ENCODE data around the gene GPR55.

GPR55 gene

DNA sequence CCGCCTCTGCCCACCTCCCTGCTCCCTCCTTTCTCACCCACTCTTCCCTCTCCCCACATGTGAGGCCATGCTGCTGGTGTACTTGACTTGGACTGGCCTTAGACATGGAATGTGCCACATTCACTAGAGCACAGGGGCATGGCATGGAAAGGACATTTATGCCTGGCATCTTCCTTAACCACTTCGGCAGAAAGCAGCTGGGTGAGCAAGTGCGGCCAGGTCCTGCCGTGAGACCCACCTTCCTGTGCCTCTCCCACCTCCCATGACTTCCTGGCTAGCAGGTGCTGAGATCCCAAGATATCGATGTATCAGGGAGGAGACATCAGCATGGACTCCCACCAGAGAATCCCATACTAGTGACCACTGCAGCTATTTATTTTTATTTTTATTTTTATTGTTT, 13.0 kb downstream of the GPR55 start:
- 0 out of 2 replicates have a peak, but pooled peaks cover 3% of the 10 kb centered on the region for H3K4me1 ChIP-seq (ENCODE audit: insufficient read depth, low read length)
- H3K9me3 ChIP-seq (ENCODE audit: insufficient read depth, low read depth, low read length) = no peaks in the 10 kb centered on the region
- H3K27me3 ChIP-seq (ENCODE audit: insufficient read depth, low read length) = no peaks in the 10 kb centered on the region
- no peak overlapping the region for H3K9ac ChIP-seq (ENCODE audit: low read depth, low read length)
- H3K27ac ChIP-seq (ENCODE audit: low read depth, low read length) = no peak overlapping the region
- no peaks in the 10 kb centered on the region for H3K36me3 ChIP-seq (ENCODE audit: insufficient read depth, low read length)
- 86% methylated on average over 5 of the region's 5 CpGs for WGBS
- no peak overlapping the region for H3K4me3 ChIP-seq (ENCODE audit: low read length)

DNA sequence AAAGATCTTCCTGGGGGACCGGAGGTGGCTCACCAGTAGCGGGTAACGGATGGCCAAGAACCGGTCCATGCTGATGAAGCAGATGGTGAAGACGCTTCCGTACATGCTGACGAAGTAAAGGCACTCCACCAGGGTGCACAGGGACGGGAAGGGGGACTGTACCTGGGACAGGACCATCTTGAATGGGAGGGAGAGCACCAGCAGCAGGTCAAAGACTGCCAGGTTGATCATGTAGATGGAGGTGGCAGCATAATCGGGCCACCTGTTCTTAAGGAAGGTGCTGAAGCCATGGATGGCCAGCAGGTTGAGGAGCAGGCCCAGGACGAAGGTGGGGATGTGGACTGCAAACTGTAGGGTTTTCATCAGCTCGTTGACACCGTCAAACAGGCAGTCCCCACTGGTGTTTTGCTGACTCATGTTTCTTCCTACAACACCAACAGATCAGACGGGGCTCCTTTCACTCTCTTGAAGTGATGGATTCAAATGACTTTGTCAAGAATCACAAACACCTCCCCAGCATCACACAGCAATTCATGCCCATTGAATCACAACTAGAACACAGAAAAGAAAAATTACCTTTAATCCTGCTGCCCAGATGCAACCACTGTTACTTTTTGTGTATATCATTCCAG, 14.4 kb downstream of the GPR55 start:
- Histone ChIP-seq H3K9ac (ENCODE audit: low read depth, low read length) (no peak overlapping the region), H3K27ac (ENCODE audit: low read depth, low read length) (no peak overlapping the region), H3K4me1 (ENCODE audit: insufficient read depth, low read length) (peaks cover 7% of the 10 kb centered on the region; the same call in 1 of the 2 replicates), H3K36me3 (ENCODE audit: insufficient read depth, low read length) (no peaks in the 10 kb centered on the region), H3K9me3 (ENCODE audit: insufficient read depth, low read depth, low read length) (no peaks in the 10 kb centered on the region), H3K27me3 (ENCODE audit: insufficient read depth, low read length) (peaks cover 5% of the 10 kb centered on the region; the same call in 1 of the 2 replicates), H3K4me3 (ENCODE audit: low read length) (no peak overlapping the region)
- WGBS = 90% methylated on average over 13 of the region's 13 CpGs

DNA sequence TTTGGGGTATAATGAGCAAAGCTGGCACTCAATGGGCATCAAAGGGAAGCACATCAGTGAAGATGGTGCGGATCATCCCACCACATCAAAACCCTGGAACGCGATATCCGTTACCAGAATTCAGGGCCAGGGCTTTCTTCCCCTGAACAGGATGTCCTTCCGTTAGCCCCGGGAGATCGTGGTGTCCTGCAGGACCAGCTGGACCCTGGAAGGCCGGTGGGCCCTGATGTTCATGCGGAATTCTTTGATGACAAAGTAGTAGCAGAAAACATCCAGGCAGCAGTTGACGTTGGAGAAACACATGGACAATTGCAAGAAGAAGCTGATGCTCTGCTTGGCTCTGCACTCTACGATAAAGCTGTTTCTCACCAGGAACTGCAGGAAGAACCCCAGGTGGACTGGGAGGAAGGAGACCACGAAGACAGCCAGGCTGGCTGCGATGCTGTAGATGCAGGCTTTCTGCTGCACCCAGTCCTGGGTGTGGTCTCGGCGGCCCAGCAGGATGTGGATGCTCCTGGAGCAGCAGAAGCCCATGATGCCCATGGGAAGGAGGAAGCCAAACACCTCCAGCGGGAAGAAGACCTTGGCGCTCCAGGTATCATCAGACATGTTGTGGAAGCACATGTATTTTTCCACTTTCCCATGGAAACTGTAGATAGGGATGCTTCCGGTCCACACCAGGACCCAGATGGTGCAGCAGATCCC, 15.0 kb downstream of the GPR55 start:
- no peak overlapping the region for H3K4me3 ChIP-seq (ENCODE audit: low read length)
- WGBS = 90% methylated on average over 18 of the region's 18 CpGs
- no peak overlapping the region for H3K9ac ChIP-seq (ENCODE audit: low read depth, low read length)
- no peaks in the 10 kb centered on the region for H3K9me3 ChIP-seq (ENCODE audit: insufficient read depth, low read depth, low read length)
- H3K27ac ChIP-seq (ENCODE audit: low read depth, low read length) = no peak overlapping the region
- peaks cover 14% of the 10 kb centered on the region; the same call in 1 of the 2 replicates for H3K4me1 ChIP-seq (ENCODE audit: insufficient read depth, low read length)
- no peaks in the 10 kb centered on the region for H3K36me3 ChIP-seq (ENCODE audit: insufficient read depth, low read length)
- H3K27me3 ChIP-seq (ENCODE audit: insufficient read depth, low read length) = peaks cover 6% of the 10 kb centered on the region; the same call in 1 of the 2 replicates

DNA sequence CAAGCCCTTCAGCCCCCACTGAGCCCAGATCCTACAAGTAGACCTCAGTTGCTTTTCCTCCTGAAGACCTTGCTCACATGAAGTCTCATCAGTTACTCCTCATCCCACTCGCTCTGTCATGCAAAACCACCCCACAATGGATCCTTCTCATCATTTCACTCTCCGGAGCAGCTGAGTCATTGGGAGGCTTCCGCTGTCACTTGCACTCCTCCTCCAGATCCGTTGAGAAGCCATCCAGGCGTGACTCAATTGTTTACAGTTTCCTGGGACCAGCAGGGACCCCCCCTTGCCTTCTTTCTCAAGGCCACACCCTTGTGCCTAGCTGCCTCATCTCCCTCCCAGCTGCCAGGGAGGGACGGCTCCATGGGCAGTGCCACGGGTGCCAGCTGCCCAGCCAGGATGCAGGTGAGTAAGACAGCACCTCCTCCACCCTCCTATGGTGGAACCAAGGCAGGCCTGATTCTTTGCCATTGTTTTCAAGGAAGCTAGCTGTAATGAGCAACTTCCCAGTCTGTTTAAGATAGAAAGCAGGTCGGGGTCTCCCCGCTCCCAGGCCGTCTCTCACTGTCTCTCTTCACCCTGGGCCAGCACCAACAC, 16.3 kb downstream of the GPR55 start:
- 62% methylated on average over 10 of the region's 10 CpGs for WGBS
- Histone ChIP-seq H3K27me3 (ENCODE audit: insufficient read depth, low read length) (peaks cover 6% of the 10 kb centered on the region; the same call in 1 of the 2 replicates), H3K4me3 (ENCODE audit: low read length) (no peak overlapping the region), H3K4me1 (ENCODE audit: insufficient read depth, low read length) (peaks cover 15% of the 10 kb centered on the region; the same call in 1 of the 2 replicates), H3K9ac (ENCODE audit: low read depth, low read length) (no peak overlapping the region), H3K9me3 (ENCODE audit: insufficient read depth, low read depth, low read length) (no peaks in the 10 kb centered on the region), H3K27ac (ENCODE audit: low read depth, low read length) (no peak overlapping the region), H3K36me3 (ENCODE audit: insufficient read depth, low read length) (no peaks in the 10 kb centered on the region)

DNA sequence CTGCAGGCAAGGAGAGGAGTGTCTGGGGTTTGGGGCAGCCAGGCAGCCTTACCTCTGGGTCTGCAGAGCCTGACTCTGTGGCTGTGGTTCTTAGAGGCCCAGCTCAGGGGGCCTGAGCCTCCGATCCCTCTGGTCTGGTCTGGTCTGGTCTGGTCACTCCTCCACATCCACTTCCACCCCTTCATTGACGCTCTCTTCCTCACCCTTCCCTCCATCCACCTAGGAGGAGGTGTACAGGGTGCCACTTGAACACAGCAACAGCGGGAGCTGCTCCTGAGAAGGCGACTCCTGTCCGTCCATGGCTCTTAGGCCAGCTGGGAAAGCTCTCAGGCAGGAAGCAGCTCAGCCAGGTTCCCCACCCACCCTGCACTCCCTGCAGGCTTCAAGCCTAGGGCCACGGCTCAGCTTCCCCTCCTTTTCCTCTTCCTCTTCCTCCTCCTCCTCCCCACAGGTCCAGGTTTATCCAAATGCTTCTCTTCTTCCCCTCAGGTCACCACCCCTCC, 16.9 kb downstream of the GPR55 start:
- 86% methylated on average over 6 of the region's 6 CpGs for WGBS
- H3K9ac ChIP-seq (ENCODE audit: low read depth, low read length) = no peak overlapping the region
- H3K9me3 ChIP-seq (ENCODE audit: insufficient read depth, low read depth, low read length) = no peaks in the 10 kb centered on the region
- no peak overlapping the region for H3K4me3 ChIP-seq (ENCODE audit: low read length)
- H3K27me3 ChIP-seq (ENCODE audit: insufficient read depth, low read length) = peaks cover 6% of the 10 kb centered on the region; the same call in 1 of the 2 replicates
- no peaks in the 10 kb centered on the region for H3K36me3 ChIP-seq (ENCODE audit: insufficient read depth, low read length)
- no peak overlapping the region for H3K27ac ChIP-seq (ENCODE audit: low read depth, low read length)
- peaks cover 16% of the 10 kb centered on the region for H3K4me1 ChIP-seq (ENCODE audit: insufficient read depth, low read length)

DNA sequence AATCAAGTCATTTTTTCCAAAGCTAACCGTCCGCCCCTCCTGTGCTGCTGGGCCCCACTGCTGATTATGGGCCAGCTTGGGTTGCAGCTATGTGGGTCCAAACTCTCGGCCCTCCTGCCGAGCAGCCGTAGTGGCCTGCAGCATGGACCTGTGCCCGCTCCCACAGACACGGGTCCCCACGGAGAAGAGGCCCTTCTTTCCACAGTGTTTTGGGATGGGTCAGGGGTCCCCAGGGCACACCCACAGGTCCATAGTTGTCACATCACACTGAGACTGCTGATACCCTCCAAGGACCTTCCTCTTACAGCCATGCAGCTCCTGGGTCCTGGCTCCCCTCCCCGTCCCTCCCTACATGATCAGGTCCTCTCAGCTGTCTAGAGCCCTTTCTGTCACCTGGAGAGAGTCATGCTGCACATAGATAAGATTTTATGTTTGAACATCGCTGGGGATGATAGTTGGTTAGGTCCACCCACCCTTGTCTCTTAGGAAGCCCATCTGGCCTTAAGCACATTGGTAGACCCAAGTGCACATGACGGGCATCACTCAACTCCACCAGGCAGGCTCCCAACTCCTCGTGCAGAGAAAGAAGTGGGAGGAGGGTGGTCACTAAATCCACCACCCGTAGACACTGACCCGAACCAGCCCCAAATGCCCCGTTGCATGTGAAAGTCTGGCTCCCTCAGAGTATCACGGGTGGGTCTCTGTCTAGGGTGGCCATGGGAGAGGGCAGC, 17.5 kb downstream of the GPR55 start:
- Histone ChIP-seq H3K9me3 (ENCODE audit: insufficient read depth, low read depth, low read length) (no peaks in the 10 kb centered on the region), H3K27me3 (ENCODE audit: insufficient read depth, low read length) (peaks cover 6% of the 10 kb centered on the region; the same call in 1 of the 2 replicates), H3K27ac (ENCODE audit: low read depth, low read length) (no peak overlapping the region), H3K4me3 (ENCODE audit: low read length) (no peak overlapping the region), H3K4me1 (ENCODE audit: insufficient read depth, low read length) (peaks cover 22% of the 10 kb centered on the region), H3K9ac (ENCODE audit: low read depth, low read length) (no peak overlapping the region), H3K36me3 (ENCODE audit: insufficient read depth, low read length) (no peaks in the 10 kb centered on the region)
- WGBS = 96% methylated on average over 16 of the region's 16 CpGs

DNA sequence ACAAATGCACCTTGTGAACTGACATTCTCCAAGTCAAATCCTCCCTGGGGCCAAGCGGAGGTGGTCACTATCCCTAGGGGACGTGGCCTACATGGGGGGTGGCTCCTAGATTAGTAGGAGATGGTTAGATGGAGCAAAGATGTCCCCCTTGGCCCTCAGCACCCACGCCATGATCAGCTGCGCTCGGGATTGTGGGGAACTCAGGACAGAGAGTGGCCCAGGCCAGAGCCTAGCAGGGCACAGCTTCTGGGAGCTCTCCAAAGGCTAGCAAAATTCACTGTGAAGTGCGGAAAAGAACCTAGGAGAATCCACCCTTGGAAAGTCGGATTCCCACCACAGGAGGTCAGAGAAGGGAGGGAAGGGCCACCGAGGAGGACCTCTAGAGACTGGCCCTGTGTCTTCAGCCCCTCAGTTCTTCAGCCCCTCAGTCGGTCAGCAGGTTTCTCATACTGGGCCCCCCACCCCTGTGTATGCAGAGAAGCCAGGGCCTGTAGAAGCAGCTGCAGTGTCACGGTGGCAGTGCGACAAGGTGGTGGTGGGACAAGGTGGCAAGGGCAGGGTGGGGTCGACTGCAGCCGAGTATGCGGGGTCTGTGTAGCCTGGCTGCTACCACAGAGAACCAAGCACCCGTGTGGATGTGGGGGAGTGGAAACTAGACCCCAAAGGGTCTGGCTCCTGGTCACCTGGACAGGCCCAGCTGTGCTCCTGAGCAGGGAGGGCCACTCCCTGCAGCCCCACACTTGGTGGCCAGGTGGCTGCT, 18.4 kb downstream of the GPR55 start:
- no peak overlapping the region for H3K27ac ChIP-seq (ENCODE audit: low read depth, low read length)
- no peaks in the 10 kb centered on the region for H3K9me3 ChIP-seq (ENCODE audit: insufficient read depth, low read depth, low read length)
- no peak overlapping the region for H3K4me3 ChIP-seq (ENCODE audit: low read length)
- H3K27me3 ChIP-seq (ENCODE audit: insufficient read depth, low read length) = peaks cover 6% of the 10 kb centered on the region; the same call in 1 of the 2 replicates
- H3K4me1 ChIP-seq (ENCODE audit: insufficient read depth, low read length) = peaks cover 25% of the 10 kb centered on the region
- no peak overlapping the region for H3K9ac ChIP-seq (ENCODE audit: low read depth, low read length)
- H3K36me3 ChIP-seq (ENCODE audit: insufficient read depth, low read length) = no peaks in the 10 kb centered on the region
- WGBS = 89% methylated on average over 15 of the region's 15 CpGs

DNA sequence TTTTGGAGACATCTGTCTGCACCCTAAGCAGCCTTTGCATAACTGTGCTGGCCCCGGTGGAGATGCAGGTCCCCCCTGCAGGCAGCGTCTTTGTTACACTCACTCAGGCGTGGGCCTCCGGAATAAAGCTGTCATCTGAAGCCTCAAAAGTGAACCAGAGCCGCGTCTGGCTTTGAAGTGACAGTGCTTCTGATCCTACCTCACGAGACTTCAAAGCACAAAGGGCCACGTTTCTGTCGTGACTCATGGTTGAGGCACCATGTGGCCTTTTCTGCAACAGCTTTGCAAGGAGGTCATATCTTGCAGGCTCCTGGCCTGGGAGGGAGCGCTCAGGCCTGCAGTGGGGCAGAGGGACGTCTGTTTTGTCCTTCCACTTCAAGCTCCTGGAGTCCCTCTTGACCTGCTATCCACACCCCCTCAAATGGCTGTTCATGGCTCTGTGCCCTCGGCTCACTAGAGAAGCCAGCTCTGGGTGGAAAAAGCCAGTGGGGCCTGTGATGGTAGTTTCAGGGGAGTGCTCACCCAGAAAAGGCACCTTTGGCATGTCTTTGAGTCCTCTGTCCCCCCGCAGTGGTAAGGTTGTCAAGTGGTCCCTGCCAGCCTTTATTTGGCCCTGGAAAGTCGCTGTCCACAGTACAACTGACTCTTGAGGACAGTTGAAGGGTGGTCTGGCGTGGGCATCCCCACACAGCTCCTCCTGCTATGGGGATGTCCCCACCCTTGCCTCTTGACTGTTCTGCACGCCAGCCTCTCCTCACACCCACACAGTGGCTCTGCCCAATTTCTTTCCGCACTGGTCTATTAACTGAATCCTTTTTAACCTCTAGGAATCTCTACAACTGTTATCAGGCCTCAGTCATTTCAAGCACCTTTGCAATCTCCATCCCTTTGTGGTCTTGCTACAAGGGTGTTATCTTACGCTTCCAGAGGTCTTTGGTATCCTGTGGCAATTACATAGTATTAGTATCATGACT, 19.3 kb downstream of the GPR55 start:
- H3K9ac ChIP-seq (ENCODE audit: low read depth, low read length) = no peak overlapping the region
- H3K4me1 ChIP-seq (ENCODE audit: insufficient read depth, low read length) = peaks cover 25% of the 10 kb centered on the region

DNA sequence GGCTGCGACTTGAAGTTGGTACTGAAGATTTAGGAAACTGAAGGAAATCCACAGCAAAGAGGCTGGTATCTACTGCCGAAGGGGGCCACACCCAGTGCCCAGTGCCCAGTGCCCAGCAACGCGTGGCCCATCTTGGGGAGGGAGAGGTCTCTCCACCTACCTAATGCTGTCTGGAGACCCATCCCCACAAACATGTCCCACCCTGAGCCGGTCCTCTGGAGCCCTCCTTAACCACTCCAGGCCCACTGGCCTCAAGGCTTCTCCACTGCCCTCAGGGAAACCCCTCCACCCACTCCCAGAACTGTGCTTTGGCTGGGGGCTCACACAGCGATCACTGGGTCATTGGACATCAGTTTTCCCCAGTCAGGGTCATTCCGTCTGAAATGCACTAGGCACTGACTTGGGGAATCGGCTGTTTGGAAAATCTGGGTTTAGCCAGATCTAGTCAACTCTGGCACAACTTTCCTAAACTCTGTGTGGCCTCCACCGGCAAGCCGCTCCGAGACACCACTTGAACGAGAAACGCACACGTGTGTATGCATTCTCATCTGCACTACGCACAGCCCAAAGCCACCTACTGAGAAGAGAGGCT, 20.1 kb downstream of the GPR55 start:
- WGBS = 67% methylated on average over 15 of the region's 15 CpGs
- H3K4me3 ChIP-seq (ENCODE audit: low read length) = no peak overlapping the region
- H3K4me1 ChIP-seq (ENCODE audit: insufficient read depth, low read length) = peaks cover 25% of the 10 kb centered on the region
- H3K36me3 ChIP-seq (ENCODE audit: insufficient read depth, low read length) = no peaks in the 10 kb centered on the region
- no peak overlapping the region for H3K9ac ChIP-seq (ENCODE audit: low read depth, low read length)
- H3K27ac ChIP-seq (ENCODE audit: low read depth, low read length) = no peak overlapping the region
- no peaks in the 10 kb centered on the region for H3K9me3 ChIP-seq (ENCODE audit: insufficient read depth, low read depth, low read length)
- H3K27me3 ChIP-seq (ENCODE audit: insufficient read depth, low read length) = peaks cover 6% of the 10 kb centered on the region; the same call in 1 of the 2 replicates

More for the DNA sequence above, 19.3 kb downstream of the GPR55 start:
- Histone ChIP-seq H3K36me3 (ENCODE audit: insufficient read depth, low read length) (no peaks in the 10 kb centered on the region), H3K27ac (ENCODE audit: low read depth, low read length) (no peak overlapping the region), H3K27me3 (ENCODE audit: insufficient read depth, low read length) (peaks cover 6% of the 10 kb centered on the region; the same call in 1 of the 2 replicates), H3K4me3 (ENCODE audit: low read length) (no peak overlapping the region), H3K9me3 (ENCODE audit: insufficient read depth, low read depth, low read length) (no peaks in the 10 kb centered on the region)
- WGBS = 47% methylated on average over 18 of the region's 18 CpGs
